Jurkat, Clone E6-1 (cell line): ENCODE data around the gene COL4A3.
"Not testable (repeated sequence)": the region's sequence is repeated elsewhere in the genome, so short reads cannot be mapped to it uniquely, and the experiment has no call there.

Source experiments
- DNase-seq: peaks from one replicate; pipeline ENCODE4 v3.0.0-alpha.2; 2011; ENCODE audit warnings: low read depth, low spot score
- H3K4me3 ChIP-seq: 2 replicates; pipeline ENCODE4 v1.5.1; 2011; ENCODE audit warnings: mild to moderate bottlenecking, low read length, control low read depth, moderate library complexity

Gene COL4A3

DNA sequence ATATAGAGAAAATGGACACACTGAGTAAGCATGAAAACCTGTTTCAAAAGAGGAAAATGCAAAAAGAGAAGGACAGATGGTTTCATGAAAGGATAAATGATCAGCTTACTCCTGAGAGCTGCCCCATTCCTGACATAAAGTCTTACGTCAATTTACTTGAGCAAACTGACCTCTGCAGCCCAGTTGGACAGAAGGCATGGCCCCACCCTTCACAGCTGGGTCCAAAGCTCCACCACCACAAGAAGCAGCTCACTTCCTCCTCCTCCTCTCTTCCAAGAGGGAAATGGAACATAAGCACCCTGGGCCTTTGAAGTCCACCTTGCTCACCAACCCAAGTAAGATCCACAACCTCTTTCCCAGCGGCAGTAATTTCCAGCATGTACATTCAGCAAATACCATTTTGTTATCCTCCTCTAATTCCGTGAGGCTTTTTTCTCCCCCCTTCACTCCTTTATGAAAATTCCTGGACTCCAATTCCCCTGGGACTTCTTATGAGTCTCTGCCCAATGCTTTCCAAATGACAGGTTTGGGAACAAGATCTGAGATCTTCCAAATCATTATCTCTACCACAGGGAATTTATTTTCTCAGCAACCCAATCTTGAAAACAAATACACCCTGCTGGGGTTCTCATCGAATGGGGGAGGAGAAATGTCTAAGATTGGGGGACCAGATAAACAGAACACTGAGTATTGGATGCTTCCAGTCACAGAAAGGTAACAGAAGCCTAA lies 10.5 kb upstream of the COL4A3 start:
- DNase-seq = no peak
- no peak overlapping the region for H3K4me3 ChIP-seq

DNA sequence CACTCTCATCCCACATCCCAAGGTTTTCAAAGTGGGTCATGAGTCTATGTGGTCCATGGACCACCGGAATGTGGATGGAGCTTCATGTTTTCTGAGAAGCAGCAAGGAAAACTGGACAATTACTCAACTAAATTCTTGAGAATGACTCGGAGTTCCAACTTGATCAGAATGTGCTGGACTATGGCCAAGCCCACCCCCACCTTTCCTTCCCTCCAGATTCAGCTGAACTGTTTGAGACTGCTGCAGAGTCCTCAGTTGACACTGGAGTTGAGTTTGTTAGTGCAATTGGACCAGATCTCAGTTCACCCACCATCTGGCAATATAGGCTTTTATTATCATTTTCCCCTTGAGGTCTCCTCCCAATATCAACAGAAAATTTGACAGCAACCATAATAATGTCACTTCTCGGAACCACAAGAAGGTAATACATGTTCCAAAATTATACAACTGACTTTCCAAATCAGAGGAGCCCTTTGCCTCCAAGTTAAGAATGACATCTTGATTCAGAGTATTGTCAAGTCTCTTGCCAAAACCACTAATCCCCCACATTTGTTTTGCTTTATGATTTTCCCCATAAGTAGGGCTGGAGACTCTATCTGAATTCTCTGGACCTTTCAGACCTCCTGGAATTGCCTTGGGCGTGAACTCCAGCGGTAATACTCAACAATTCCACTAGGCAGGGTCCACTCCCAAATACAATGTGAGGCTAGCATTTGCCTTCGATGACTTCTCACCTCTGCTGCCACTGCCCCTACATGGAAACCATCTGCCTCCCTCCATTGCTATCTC lies 9.2 kb upstream of the COL4A3 start:
- no peak overlapping the region for H3K4me3 ChIP-seq
- DNase-seq = no peak

DNA sequence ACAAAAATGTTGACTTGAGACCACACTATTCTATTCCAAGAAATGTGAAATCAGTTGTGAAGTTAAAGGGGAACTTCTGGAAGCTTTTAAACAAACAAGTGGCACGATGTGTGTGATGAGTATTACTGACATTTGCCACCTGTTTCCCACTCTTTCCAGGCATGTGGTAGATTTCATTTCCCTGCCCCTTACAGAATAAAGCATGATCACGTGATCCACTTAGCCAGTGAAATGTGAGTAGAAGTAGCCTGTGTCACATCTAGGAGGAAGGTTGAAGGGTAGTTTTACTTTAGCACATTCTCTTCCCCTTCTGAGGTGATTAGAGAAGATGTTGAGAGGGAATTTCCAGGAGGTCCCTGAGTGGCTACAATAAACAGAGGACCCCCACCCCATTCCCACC lies 4.3 kb upstream of the COL4A3 start:
- no peak overlapping the region for H3K4me3 ChIP-seq
- DNase-seq = no peak

DNA sequence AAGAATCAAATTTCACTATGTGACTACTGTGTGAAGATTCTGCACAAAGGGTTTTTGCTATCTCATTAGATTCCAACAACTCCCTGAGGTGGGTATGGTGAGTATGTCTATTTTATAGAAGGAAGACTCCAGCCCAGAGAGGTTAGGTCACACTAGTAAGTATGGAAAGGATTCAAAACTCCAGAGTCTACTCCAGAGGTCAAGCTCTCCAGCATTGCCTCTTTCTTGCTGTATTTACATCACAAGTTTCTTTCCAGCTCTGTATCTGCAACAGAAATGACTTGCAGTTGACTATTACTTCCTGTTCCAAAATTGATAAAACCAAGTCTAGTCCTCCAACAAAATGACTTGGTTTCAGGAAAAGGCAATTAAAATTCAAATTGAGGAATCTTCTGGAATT lies 2.5 kb upstream of the COL4A3 start:
- no peak for DNase-seq
- no peak overlapping the region for H3K4me3 ChIP-seq

DNA sequence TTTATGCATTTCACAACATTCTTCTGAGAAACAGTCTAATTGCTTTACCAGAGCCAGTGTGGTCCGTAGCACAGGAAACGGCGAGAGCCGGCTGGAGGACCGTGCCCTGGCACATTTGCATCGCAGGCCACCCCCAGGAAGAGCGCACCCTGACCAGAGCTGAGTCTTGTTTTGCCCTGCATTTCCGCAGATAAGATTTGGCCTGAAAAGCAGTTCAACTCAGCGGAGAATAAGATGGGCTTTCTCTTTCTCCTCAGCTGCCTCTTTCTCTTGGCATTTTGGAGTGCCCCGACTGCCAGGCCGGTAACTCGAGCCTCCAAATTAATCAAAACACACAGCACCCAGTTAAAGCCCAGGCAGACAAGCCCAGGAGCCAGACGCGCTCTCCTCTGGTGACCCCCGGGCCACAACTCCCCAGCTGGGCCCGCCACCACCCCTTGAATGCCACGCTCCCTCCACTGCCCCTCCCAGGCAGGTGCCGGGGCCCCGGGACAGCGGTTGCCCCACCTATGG lies 883 bp upstream of the COL4A3 start:
- no peak overlapping the region; the same call in 1 of the 2 replicates for H3K4me3 ChIP-seq
- no peak for DNase-seq

DNA sequence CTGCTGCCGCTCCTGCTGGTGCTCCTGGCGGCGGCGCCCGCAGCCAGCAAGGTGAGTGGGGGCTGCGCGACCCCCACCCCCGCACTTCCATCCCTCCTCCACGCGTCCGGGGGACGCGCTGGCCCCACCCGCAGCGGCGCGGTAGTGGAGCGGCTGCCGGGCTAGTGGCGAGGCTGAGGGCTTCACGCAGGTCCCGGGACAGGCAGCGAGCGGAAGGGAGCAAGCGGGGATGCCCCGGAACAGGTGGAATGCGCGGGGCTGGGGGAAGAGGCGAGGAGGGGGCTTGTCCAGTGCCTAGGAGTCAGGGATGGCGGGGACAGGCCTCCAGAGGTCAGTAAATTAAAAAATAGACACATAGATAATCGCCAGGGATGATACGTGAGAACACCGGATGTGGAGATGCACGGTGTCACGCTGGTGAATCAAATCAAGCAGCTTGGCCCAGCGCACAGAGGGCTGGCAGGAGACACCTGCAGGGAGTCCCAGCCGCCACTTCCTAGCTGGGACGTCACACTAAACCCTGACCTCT lies 403 bp downstream of the COL4A3 start:
- peak overlapping the region; percentile 50 for H3K4me3 ChIP-seq
- DNase-seq = peak; percentile 52

DNA sequence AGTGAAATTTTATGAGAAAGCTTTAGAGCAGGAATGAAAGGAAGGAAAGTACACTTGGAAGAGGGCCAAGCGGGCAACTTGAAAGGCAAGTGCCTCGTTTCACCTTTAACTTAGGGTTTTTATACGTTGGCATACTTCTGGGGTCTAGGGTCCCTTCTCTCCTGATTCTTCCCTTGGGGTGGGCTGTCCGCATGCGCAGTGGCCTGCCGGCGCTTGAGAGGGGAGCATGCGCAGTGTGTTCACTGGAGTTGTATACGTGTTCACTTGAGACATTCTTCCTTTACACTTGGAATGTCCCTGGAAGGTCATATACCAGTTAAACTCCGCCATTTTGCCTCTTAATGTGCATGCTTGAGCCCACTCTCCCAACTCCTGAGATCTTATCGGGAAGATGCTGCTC lies 7.4 kb downstream of the COL4A3 start:
- DNase-seq, H3K4me3 ChIP-seq: not testable (repeated sequence)

DNA sequence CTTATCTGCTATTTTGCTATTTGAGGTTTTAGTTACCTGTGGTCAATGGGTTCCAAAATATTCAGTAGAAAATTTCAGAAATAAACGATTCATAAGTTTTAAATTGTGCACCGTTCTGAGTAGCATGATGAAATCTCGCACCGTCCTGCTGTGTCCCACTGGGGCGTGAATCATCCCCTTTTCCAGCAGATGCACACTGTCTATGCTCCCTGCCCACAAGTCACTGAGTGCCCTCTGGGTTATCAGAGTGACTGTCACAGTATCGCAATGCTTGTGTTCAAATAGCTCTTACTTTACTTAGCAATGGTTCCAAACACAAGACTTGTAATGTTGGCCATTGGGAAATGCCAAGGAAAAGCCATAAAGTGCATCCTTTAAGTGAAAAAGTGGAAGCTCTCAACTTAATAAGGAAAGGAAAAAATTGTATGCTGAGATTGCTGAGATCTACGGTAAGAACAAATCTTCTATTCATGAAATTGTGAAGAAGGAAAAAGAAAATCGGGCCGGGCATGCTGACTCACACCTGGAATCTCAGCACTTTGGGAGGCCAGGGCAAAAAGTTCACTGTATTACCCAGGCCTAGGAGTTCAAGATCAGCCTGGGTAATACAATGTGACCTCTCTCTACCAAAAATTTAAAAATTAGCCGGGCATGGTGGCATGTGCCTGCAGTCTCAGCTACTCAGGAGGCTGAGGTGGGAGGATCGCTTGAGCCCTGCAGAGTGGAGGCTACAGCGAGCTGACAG lies 13.3 kb downstream of the COL4A3 start:
- no peak overlapping the region for H3K4me3 ChIP-seq

DNA sequence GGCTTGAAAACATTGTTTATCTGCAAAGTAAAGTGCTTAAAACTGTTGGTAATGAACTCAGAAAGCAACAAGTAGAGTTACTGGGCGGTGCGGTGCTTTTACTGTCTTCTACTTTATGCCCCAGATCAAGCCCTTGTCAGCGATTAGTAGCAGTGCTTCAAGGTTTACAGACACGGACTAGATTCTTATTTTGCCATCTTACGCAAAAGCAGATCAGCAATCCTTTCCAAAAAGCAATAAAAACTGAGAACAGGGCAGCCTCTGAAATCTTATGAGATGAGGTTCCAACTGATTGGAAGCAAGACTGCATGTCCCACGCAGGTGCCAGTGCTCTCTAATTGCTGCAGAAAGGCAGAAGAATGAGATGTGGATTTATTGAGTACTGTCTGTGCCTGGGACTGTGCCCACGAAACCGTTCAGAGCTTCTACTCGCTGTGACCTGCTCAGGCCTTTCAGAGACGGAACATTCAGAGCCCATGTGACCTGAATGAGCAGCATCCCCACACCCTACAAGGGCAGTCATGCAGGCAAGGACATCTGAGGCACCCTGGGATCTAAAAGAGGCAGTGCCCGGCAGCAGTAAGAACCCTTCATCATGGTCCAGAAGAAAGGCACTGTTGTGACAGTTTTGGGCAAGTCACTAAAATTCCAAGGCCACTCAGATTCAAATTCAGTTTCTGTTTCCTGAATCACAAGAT lies 15.7 kb downstream of the COL4A3 start:
- no peak for DNase-seq
- H3K4me3 ChIP-seq = no peak overlapping the region

More for the DNA sequence above, 13.3 kb downstream of the COL4A3 start:
- DNase-seq = no peak

DNA sequence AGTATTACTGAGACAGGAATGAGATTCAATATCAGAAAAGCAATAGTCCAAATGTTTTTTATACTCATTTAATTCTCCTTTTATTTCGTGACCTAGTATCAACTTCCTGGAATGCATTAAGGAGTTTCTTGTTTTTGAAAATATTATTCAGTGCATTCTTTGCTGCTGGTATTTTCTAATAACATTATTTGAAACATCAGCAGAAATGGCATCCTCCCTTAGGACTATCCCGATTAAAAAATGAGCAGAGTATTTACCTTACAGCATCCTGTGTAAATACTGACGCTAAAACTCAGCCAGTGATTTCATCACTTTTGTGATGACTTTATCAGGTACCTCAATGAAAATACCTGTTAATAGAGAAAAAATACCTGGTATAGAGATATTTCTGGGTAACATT lies 16.3 kb downstream of the COL4A3 start:
- no peak overlapping the region for H3K4me3 ChIP-seq
- DNase-seq = no peak

DNA sequence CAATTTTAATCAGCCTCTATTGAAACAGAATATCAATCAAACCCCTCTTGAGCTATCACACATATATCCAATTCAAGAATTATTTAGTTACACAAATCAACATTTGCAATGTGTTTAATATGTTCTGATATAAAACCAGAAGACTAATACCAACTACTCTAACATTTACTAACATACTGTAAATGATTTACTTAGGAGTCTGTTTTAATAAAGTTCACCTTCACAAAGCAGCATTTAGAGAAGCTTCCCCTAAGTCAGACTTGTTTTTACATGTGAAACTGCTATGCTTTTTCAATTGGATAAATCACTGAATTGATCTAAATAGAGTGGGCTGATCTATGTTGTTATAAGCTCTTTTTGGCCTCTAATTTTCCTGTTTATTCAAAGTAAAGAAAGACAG lies 18.3 kb downstream of the COL4A3 start:
- DNase-seq = no peak
- no peak overlapping the region for H3K4me3 ChIP-seq

DNA sequence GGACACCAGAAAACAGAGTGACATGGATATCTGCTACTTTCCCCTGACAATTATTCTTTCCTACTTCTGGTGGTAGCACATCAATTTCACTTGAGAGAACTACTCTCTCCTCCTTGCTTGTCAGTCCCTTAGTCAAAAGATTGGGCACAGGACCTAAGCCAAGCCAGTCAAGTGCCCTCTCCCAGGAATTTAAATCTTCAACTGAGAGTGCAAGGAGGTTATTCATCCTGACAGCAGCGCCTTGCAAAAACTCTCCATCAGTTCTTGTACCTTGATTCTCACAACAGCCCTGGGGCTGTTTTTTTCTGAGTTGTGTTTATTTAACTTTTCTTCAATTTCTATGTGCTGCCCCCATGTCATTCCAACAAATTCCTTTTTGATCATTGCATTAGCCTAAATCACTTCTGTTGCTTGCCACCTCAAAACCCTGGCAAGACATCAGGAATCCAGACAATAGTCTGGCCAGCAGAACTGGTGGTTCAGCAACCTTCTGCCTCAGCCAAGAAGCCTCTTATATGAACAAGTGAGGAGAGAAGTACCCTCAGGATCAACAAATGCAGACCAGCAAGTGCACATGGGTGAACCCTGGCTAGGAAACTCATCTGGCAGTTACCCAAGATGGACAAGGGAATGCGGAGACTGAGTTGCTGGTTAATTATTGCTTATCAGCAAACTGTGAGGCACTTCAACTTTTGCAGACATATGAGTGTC lies 19.4 kb downstream of the COL4A3 start:
- no peak overlapping the region for H3K4me3 ChIP-seq
- no peak for DNase-seq

DNA sequence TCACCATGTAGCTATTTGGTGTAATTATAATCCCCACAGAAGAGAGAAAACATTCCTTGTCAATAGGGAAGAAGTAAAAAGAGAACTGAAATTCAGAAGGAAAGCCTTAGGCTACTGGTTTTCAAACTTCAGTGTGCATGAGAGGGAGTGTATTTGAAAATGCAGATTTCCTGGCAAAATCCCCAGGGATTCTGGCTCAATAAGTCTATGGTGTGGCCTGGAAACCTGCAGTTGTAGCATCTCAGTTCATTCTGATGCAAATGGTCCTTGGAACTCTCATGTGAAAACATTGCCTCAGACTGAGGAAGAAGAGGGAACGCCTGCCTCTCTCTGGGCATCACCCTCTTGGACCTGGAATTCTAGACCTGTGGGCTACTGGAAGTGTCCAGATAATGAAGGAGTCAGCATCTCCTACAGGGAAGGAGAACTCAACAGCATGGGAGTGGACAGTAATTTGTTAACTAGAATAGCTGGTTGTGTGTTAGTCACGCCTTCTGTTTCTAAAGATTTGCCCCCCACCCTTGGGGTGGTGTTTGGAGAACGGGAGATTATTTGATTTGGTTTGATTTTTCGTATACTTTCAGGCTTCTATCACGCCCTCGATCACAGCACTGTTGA lies 21.3 kb downstream of the COL4A3 start:
- DNase-seq = no peak
- no peak overlapping the region for H3K4me3 ChIP-seq

DNA sequence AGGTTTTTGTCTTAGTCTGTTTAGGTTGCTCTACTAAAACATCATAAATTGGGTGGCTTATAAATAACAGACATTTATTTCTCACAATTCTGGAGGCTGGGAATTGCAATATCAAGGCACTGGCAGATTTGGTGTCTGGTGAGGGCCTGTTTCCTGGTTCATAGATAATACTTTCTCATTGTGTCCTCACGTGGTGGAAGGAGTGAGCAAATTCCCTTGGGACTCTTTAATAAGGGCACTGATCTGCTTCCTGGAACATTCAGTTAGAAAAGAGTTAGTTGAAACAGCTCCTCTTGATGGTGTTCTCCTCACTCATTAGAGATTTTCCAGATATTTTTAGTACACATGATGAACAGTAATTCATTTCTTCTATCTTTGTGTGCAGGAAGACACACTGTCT lies 22.3 kb downstream of the COL4A3 start:
- DNase-seq = no peak
- no peak overlapping the region for H3K4me3 ChIP-seq

DNA sequence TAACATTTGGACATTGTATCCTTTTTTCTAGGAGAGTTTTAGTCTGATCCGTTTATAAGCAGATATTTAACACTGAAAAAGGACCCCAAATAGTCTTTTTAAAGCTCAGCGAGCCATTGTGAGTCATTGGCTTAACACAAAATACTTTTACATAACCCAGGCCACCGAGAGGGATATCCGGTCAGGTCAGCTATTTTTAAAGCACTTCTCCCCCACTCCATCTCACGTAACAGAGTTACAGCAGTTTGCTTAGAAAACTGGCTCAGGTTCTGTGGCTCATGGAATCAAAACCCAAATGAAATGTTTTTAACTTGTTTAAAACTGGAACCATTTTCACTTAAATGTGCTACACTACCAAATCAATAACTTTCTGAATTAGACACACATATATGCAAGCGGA lies 23.9 kb downstream of the COL4A3 start:
- no peak for DNase-seq
- H3K4me3 ChIP-seq = no peak overlapping the region

DNA sequence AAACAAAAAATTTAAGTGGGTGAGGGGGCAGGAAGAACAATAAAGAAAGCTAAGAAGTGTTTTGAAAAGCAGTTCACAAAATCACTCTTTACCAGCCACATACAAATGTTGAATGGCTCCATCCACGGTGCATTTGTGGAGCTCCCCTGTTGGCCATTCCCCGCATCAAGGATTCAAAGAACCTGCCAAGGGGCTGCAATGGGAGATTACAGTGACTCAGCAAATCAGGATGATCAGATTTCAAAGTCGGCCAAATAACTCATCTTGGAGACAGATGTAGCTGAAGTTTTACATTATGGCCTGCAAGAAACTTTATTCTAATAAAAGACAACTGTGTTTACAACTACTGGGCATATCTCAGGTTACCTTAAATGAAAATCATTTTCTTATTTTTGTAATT lies 26.9 kb downstream of the COL4A3 start:
- no peak for DNase-seq

DNA sequence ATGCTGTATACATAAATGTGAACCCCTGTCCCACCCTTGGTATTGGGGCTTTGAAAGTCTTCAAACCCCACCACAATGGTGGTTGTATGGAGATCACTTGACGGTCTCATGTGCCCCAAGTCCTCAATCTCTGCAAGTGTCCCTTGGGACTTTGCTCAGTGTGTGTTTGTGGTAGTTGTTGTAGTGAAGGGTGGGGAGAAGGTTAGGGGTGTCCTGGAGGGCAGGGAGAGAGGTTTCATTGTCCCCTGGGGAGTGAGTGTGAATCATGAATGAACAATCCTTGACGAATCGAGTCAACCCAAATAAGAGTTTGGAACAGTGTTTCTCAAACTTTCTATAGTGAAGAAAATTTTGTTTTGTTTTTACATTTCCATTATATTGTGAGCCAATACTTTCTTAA lies 28.1 kb downstream of the COL4A3 start:
- no peak for DNase-seq
- no peak overlapping the region for H3K4me3 ChIP-seq

More for the DNA sequence above, 26.9 kb downstream of the COL4A3 start:
- no peak overlapping the region for H3K4me3 ChIP-seq

DNA sequence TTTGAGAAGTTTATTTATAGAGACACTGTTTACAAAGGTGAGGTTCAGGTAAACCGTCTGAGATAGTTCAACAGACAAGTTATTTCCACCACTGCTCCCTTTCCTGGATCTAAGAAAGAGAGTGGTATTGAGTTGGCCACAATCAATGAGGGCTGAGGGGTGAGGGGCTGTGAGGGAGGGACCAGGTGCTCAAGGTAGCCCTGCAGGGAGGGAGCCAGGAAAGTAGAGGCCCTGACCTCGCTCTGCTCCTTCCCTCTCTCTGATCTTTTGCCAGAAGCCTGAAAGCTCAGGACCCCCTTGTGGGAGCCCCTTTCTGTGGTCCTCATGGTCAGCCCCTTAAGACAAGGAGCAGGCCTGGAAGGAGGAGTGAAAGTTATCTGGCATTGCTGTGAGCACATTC lies 29.8 kb downstream of the COL4A3 start:
- no peak for DNase-seq
- no peak overlapping the region for H3K4me3 ChIP-seq
